LNCaP clone FGC (cell line): Measurements from ENCODE around the gene APOE.

Source experiments
- DNase-seq: peaks from one replicate; pipeline ENCODE4 v3.0.0-alpha.2; 2011; ENCODE audit warnings: low read depth
- H3K4me3 ChIP-seq: 2 replicates; pipeline ENCODE4 v1.5.1; 2011; ENCODE audit warnings: mild to moderate bottlenecking, low read depth, low read length, control low read depth
- CTCF ChIP-seq: IDR thresholded peaks from 2 replicates; pipeline ENCODE4 v1.5.1; 2012; ENCODE audit warnings: mild to moderate bottlenecking; ENCODE audit not compliant: control insufficient read depth, insufficient read depth; ENCODE audit errors: extremely low read depth

The APOE gene

GRCh38 chr19:44893332-44894051, 12.1 kb upstream of the APOE start:
- DNase-seq, result no peak
- H3K4me3 ChIP-seq, result no peak overlapping the region
- TF ChIP-seq CTCF, result no peak

GRCh38 chr19:44894052-44894400, 11.6 kb upstream of the APOE start:
- TF ChIP-seq CTCF, result no peak
- DNase-seq, result no peak
- H3K4me3 ChIP-seq, result no peak overlapping the region

- H3K4me3 ChIP-seq, result no peak overlapping the region
- TF ChIP-seq CTCF, result no peak
- DNase-seq, result no peak
Observed at GRCh38 chr19:44894946-44895345, 10.7 kb upstream of the APOE start.

- TF ChIP-seq CTCF, result no peak
- no peak for DNase-seq
- no peak overlapping the region for H3K4me3 ChIP-seq
Observed at GRCh38 chr19:44897835-44898234, 7.8 kb upstream of the APOE start.

GRCh38 chr19:44900328-44901244, 5.0 kb upstream of the APOE start:
- DNase-seq, result no peak
- H3K4me3 ChIP-seq, result no peak overlapping the region
- no peak for TF ChIP-seq CTCF

- DNase-seq, result no peak
- no peak for TF ChIP-seq CTCF
Observed at GRCh38 chr19:44903216-44903601, 2.4 kb upstream of the APOE start.

More at GRCh38 chr19:44903216-44903601, 2.4 kb upstream of the APOE start:
- no peak overlapping the region for H3K4me3 ChIP-seq
